ENCODE results near the gene MIAT. TPM values are rescaled to one million over a fixed set of nuclear protein-coding genes. Genes with fewer than 3 reads are reported as not detected.

Gene MIAT
- total RNA-seq, 1 experiment from 2014 or later, result under 0.01 TPM

Other genes starting within 250 kb of the MIAT start
- gene ASPHD2, start 228.3 kb upstream of the MIAT start, total RNA-seq (2014; rRNA removed; shearing (Covaris generic)), result 1.8 and 2.7 TPM in 2 replicates
- 14.4 and 19.8 TPM in 2 replicates for gene HPS4, start 173.8 kb upstream of the MIAT start, total RNA-seq (2014; rRNA removed; shearing (Covaris generic))
- gene SRRD, start 173.7 kb upstream of the MIAT start, total RNA-seq (2014; rRNA removed; shearing (Covaris generic)), result 19.2 and 22.0 TPM in 2 replicates
- 13.8 and 15.4 TPM in 2 replicates for gene TFIP11, start 145.1 kb upstream of the MIAT start, total RNA-seq (2014; rRNA removed; shearing (Covaris generic))
- gene TPST2, start 67.5 kb upstream of the MIAT start, total RNA-seq (2014; rRNA removed; shearing (Covaris generic)), result 13.8 and 14.2 TPM in 2 replicates
- not detected in 2 replicates for gene CRYBB1, start 39.6 kb upstream of the MIAT start, total RNA-seq (2014; rRNA removed; shearing (Covaris generic))
- gene CRYBA4, start 35.6 kb upstream of the MIAT start, total RNA-seq (2014; rRNA removed; shearing (Covaris generic)), result not detected in 2 replicates